Measurements from ENCODE around the gene DNM3. TPM values are rescaled to one million over a fixed set of nuclear protein-coding genes. Genes with fewer than 3 reads are reported as not detected.
A peak's percentile ranks its signal among the peaks of the same experiment; 100 is the strongest.

The DNM3 gene
- total and polyA plus RNA-seq, 10 of the 15 experiments (the other 5 are each of a cell fraction or from before 2014, with no cell fraction given) = 0.03 to 1.5 (median 0.08) TPM; not detected in 3

GRCh38 chr1:172120381-172120780 is 279.1 kb downstream of the DNM3 start:
- ATAC-seq (no peak), FAIRE-seq (no peak), DNase-seq (ENCODE audit: low read depth, low spot score) (peak; percentile 23)
- TF ChIP-seq, protein P1, sequence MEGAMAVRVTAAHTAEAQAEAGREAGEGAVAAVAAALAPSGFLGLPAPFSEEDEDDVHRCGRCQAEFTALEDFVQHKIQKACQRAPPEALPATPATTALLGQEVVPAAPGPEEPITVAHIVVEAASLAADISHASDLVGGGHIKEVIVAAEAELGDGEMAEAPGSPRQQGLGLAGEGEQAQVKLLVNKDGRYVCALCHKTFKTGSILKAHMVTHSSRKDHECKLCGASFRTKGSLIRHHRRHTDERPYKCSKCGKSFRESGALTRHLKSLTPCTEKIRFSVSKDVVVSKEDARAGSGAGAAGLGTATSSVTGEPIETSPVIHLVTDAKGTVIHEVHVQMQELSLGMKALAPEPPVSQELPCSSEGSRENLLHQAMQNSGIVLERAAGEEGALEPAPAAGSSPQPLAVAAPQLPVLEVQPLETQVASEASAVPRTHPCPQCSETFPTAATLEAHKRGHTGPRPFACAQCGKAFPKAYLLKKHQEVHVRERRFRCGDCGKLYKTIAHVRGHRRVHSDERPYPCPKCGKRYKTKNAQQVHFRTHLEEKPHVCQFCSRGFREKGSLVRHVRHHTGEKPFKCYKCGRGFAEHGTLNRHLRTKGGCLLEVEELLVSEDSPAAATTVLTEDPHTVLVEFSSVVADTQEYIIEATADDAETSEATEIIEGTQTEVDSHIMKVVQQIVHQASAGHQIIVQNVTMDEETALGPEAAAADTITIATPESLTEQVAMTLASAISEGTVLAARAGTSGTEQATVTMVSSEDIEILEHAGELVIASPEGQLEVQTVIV (IDR thresholded peaks at IDR 0.05; ENCODE audit: borderline replicate concordance, partially characterized antibody) = no peak
- TF ChIP-seq HSF1 (IDR thresholded peaks at IDR 0.05; ENCODE audit: low read depth, low read length) (no peak), STAT1 (conservative IDR thresholded peaks at IDR 0.05) (no peak), GABPA (IDR thresholded peaks at IDR 0.05; ENCODE audit: low read depth) (no peak), ZNF592 (IDR thresholded peaks at IDR 0.05) (no peak), NR2C2 (IDR thresholded peaks at IDR 0.05; ENCODE audit: borderline replicate concordance, control insufficient read depth, insufficient read length, low read depth) (no peak), ZNF24 (IDR thresholded peaks at IDR 0.05) (no peak)
- TF ChIP-seq, protein P2, sequence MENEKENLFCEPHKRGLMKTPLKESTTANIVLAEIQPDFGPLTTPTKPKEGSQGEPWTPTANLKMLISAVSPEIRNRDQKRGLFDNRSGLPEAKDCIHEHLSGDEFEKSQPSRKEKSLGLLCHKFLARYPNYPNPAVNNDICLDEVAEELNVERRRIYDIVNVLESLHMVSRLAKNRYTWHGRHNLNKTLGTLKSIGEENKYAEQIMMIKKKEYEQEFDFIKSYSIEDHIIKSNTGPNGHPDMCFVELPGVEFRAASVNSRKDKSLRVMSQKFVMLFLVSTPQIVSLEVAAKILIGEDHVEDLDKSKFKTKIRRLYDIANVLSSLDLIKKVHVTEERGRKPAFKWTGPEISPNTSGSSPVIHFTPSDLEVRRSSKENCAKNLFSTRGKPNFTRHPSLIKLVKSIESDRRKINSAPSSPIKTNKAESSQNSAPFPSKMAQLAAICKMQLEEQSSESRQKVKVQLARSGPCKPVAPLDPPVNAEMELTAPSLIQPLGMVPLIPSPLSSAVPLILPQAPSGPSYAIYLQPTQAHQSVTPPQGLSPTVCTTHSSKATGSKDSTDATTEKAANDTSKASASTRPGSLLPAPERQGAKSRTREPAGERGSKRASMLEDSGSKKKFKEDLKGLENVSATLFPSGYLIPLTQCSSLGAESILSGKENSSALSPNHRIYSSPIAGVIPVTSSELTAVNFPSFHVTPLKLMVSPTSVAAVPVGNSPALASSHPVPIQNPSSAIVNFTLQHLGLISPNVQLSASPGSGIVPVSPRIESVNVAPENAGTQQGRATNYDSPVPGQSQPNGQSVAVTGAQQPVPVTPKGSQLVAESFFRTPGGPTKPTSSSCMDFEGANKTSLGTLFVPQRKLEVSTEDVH (IDR thresholded peaks at IDR 0.05; ENCODE audit: low read depth, partially characterized antibody) = no peak
- H3K27me3 ChIP-seq (replicated peaks in 1 of 2; ENCODE audit: control insufficient read depth in 2 of 2, insufficient read depth in 2 of 2, low read length in 1 of 2) = no peaks in the 10 kb centered on the region
- H3K4me1 ChIP-seq (ENCODE audit: control insufficient read depth, insufficient read depth, low read length) = peaks cover 3% of the 10 kb centered on the region; the same call in 1 of the 2 replicates
- no peaks in the 10 kb centered on the region for H3K79me2 ChIP-seq (ENCODE audit: control insufficient read depth, insufficient read depth, low read length)
- peaks cover 3% of the 10 kb centered on the region for H3K9me3 ChIP-seq (replicated peaks; ENCODE audit: control insufficient read depth, insufficient read depth, low read length)
- H2AFZ ChIP-seq (ENCODE audit: control insufficient read depth, low read depth, low read length) = no peak overlapping the region
- ChIA-PET CTCF (interaction anchor here (1.1 to 2.0 kb wide), 3 partner anchors 13 to 119 kb away, joined by 3 to 5 read pairs (median 4); no protein-coding TSS in a partner anchor), RAD21 (ENCODE audit: unreplicated experiment) (interaction anchor here (0.9 kb wide), 1 partner anchor 218 kb away, joined by 3 read pairs; no protein-coding TSS in a partner anchor), SMC1A (ENCODE audit: uncharacterized antibody, unreplicated experiment) (interaction anchor here (1.2 to 1.4 kb wide), 5 partner anchors 13 to 277 kb away, joined by 3 to 4 read pairs (median 3); no protein-coding TSS in a partner anchor), POLR2A (interaction anchor here (0.5 kb wide), 1 partner anchor 101 kb away, joined by 3 read pairs; no protein-coding TSS in a partner anchor)
- in situ Hi-C loops (cut with MboI) (no loop called here), intact Hi-C loops (cut with micrococcal nuclease; ENCODE audit: unreplicated experiment) (no loop called here)
- H3K27ac ChIP-seq (ENCODE audit: control insufficient read depth, insufficient read depth) = no peak overlapping the region
- no TSS peak for BruUV-seq (replicated peaks)
- H3K4me2 ChIP-seq (ENCODE audit: control insufficient read depth, insufficient read depth) = no peak overlapping the region
- no peak overlapping the region for H3K4me3 ChIP-seq
- H3K9ac ChIP-seq (ENCODE audit: control insufficient read depth, insufficient read depth, low read length) = no peak overlapping the region
- H4K20me1 ChIP-seq (ENCODE audit: control insufficient read depth, insufficient read depth) = no peaks in the 10 kb centered on the region
- H3K36me3 ChIP-seq (ENCODE audit: control insufficient read depth in 2 of 2, insufficient read depth in 2 of 2, low read length in 1 of 2) = no peaks in the 10 kb centered on the region
- WGBS (ENCODE audit: insufficient coverage, insufficient replicate concordance, low lambda C conversion rate, missing lambda C conversion rate) = 11% methylated on average over 2 of the region's 2 CpGs

Measured in GM12878 (cell line).